ENCODE measurements around the gene THUMPD2. TPM values are rescaled to one million over a fixed set of nuclear protein-coding genes. Genes with fewer than 3 reads are reported as not detected.

THUMPD2 gene
- total RNA-seq, 1 experiment from 2014 or later = 19.6 TPM

GRCh38 chr2:39732482-39732881, 46.6 kb downstream of the THUMPD2 start:
- Mint-ChIP-seq H3K9me3 (peaks cover 11% of the 10 kb centered on the region), H3K36me3 (peaks cover 38% of the 10 kb centered on the region), H3K27me3 (ENCODE audit: low read depth) (no peaks in the 10 kb centered on the region), H3K4me1 (peaks cover 23% of the 10 kb centered on the region), H3K27ac (no peak overlapping the region), H3K4me3 (no peak overlapping the region)
- DNase-seq (ENCODE audit: low spot score) (no peak), ATAC-seq (no peak)
- ChIA-PET POLR2A (no interaction called here), CTCF (interaction anchor here (1.1 kb wide), 1 partner anchor 139 kb away, joined by 5 read pairs; no protein-coding TSS in a partner anchor)
- TF ChIP-seq HMGXB4 (CRISPR knock-in tag; IDR thresholded peaks at IDR 0.05) = no peak
- no peak for TF ChIP-seq HMGA2 (CRISPR knock-in tag; IDR thresholded peaks at IDR 0.05)
- TF ChIP-seq ZNF121 (CRISPR knock-in tag; IDR thresholded peaks at IDR 0.05) = no peak
- TF ChIP-seq, protein P1, sequence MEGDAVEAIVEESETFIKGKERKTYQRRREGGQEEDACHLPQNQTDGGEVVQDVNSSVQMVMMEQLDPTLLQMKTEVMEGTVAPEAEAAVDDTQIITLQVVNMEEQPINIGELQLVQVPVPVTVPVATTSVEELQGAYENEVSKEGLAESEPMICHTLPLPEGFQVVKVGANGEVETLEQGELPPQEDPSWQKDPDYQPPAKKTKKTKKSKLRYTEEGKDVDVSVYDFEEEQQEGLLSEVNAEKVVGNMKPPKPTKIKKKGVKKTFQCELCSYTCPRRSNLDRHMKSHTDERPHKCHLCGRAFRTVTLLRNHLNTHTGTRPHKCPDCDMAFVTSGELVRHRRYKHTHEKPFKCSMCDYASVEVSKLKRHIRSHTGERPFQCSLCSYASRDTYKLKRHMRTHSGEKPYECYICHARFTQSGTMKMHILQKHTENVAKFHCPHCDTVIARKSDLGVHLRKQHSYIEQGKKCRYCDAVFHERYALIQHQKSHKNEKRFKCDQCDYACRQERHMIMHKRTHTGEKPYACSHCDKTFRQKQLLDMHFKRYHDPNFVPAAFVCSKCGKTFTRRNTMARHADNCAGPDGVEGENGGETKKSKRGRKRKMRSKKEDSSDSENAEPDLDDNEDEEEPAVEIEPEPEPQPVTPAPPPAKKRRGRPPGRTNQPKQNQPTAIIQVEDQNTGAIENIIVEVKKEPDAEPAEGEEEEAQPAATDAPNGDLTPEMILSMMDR (IDR thresholded peaks at IDR 0.05) = no peak
- no peak for TF ChIP-seq NR1H2 (CRISPR knock-in tag; IDR thresholded peaks at IDR 0.05)
- TF ChIP-seq ELF4 (CRISPR knock-in tag; IDR thresholded peaks at IDR 0.05; ENCODE audit: low read depth) = no peak
- TF ChIP-seq, protein P2, sequence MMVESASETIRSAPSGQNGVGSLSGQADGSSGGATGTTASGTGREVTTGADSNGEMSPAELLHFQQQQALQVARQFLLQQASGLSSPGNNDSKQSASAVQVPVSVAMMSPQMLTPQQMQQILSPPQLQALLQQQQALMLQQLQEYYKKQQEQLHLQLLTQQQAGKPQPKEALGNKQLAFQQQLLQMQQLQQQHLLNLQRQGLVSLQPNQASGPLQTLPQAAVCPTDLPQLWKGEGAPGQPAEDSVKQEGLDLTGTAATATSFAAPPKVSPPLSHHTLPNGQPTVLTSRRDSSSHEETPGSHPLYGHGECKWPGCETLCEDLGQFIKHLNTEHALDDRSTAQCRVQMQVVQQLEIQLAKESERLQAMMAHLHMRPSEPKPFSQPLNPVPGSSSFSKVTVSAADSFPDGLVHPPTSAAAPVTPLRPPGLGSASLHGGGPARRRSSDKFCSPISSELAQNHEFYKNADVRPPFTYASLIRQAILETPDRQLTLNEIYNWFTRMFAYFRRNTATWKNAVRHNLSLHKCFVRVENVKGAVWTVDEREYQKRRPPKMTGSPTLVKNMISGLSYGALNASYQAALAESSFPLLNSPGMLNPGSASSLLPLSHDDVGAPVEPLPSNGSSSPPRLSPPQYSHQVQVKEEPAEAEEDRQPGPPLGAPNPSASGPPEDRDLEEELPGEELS (CRISPR knock-in tag; IDR thresholded peaks at IDR 0.05) = no peak

DNA sequence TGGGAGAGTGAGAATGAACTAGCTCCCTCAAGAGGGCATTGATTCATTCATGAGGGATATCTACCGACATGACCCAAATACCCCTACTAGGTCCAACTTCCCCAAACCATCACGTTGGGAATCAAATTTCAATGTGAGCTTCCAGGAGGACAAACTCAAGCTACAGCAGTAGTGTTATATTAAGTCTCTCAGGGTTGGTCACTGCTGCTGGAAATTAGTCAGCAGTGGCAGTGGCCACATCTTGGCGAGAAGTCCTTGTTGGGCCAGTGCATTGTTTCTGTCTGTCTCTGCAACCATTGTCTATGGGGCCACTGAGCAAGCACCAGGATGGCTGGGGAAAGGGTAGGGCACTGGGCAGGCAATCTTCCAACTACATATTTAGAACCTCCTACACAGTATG, 47.5 kb downstream of the THUMPD2 start:
- no peak overlapping the region for H3K27ac Mint-ChIP-seq
- ChIA-PET CTCF (interaction anchor here (0.6 to 6.2 kb wide), 4 partner anchors 16 to 139 kb away, joined by 3 to 74 read pairs (median 4); no protein-coding TSS in a partner anchor), POLR2A (no interaction called here)

DNA sequence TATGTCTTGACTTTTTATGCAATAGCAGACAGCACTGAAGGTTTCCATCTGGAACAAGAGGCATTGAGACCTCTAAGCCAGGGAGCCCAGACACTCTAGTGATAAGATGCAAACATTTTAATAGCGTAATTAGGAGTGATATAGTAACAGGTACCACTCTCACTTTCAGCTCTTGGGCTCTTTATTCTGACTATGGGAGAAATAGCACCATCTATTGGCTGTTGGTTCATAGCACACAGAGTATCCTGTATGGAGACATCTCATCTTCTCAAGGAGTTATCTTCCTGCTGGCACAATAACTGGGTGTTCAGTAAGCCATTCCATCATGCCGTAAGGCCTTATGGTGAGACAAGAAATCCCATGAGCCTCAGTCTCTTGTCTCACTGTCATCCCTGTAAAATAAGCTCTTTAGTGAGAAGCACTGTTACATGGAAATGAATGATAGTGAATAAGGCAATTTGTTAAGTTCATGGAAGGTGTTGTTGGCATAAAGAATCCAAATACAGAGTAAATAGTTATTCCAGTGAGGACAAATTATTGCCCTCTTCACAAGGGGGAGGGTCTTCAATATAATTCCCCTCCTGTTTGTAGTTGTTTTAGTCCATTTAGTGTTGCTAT, 48.3 kb downstream of the THUMPD2 start:
- CTCF ChIA-PET = interaction anchor here (0.8 to 6.2 kb wide), 23 partner anchors 11 to 783 kb away, joined by 3 to 74 read pairs (median 4); partner anchors contain the start of gene MAP4K3
- DNase-seq (ENCODE audit: low spot score) (no peak), ATAC-seq (peak; percentile 86)
- H3K36me3 Mint-ChIP-seq = peaks cover 31% of the 10 kb centered on the region
- peaks cover 11% of the 10 kb centered on the region for H3K9me3 Mint-ChIP-seq
- POLR2A ChIA-PET = no interaction called here
- no peak overlapping the region for H3K4me3 Mint-ChIP-seq
- peaks cover 26% of the 10 kb centered on the region for H3K4me1 Mint-ChIP-seq
- no peaks in the 10 kb centered on the region for H3K27me3 Mint-ChIP-seq (ENCODE audit: low read depth)
- no peak overlapping the region for H3K27ac Mint-ChIP-seq
- TF ChIP-seq AFF4 (CRISPR knock-in tag; IDR thresholded peaks at IDR 0.05; ENCODE audit: borderline replicate concordance) = no peak

More for the DNA sequence above, 47.5 kb downstream of the THUMPD2 start:
- H3K4me3 Mint-ChIP-seq = no peak overlapping the region
- TF ChIP-seq, protein P3, sequence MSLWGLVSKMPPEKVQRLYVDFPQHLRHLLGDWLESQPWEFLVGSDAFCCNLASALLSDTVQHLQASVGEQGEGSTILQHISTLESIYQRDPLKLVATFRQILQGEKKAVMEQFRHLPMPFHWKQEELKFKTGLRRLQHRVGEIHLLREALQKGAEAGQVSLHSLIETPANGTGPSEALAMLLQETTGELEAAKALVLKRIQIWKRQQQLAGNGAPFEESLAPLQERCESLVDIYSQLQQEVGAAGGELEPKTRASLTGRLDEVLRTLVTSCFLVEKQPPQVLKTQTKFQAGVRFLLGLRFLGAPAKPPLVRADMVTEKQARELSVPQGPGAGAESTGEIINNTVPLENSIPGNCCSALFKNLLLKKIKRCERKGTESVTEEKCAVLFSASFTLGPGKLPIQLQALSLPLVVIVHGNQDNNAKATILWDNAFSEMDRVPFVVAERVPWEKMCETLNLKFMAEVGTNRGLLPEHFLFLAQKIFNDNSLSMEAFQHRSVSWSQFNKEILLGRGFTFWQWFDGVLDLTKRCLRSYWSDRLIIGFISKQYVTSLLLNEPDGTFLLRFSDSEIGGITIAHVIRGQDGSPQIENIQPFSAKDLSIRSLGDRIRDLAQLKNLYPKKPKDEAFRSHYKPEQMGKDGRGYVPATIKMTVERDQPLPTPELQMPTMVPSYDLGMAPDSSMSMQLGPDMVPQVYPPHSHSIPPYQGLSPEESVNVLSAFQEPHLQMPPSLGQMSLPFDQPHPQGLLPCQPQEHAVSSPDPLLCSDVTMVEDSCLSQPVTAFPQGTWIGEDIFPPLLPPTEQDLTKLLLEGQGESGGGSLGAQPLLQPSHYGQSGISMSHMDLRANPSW (CRISPR knock-in tag; conservative IDR thresholded peaks at IDR 0.05; ENCODE audit: low read depth) = no peak
- peaks cover 38% of the 10 kb centered on the region for H3K36me3 Mint-ChIP-seq
- H3K4me1 Mint-ChIP-seq = peaks cover 22% of the 10 kb centered on the region
- ATAC-seq (no peak), DNase-seq (ENCODE audit: low spot score) (no peak)
- H3K27me3 Mint-ChIP-seq (ENCODE audit: low read depth) = no peaks in the 10 kb centered on the region
- H3K9me3 Mint-ChIP-seq = peaks cover 11% of the 10 kb centered on the region
